OCI-LY3 (cell line): Measurements from ENCODE around the gene MMRN2.

Source experiments
- EZH2phosphoT487 ChIP-seq: fragments of 200-600 bp; shearing (Covaris generic); IDR thresholded peaks from 2 replicates; pipeline ENCODE4 v1.6.1; 2018; ENCODE audit warnings: antibody characterized with exemption, mixed run types, low read depth
- TF ChIP-seq, protein P1 (sequence below): fragments of 200-600, 300-600 bp; sonication (generic); IDR thresholded peaks from 2 replicates; pipeline ENCODE4 v1.5.1; 2014; ENCODE audit warnings: antibody characterized with exemption, low read length, low read depth

DNA sequence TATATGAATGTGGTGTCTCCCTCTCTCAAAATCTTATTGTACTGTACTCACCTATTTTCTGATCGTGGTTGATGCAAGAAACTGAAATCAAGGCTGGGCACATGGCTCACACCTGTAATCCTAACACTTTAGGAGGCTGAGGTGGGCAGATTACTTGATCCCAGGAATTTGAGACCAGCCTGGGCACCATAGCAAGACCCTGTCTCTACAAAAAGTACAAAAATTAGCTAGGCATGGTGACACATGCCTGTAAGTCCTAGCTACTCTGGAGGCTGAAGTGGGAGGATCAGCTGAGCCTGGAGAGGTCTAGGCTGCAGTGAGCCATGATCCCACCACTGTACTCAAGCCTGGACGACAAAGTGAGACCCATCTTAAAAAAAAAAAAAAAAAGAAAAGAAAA lies 16.0 kb downstream of the MMRN2 start:
- TF ChIP-seq, protein P1, sequence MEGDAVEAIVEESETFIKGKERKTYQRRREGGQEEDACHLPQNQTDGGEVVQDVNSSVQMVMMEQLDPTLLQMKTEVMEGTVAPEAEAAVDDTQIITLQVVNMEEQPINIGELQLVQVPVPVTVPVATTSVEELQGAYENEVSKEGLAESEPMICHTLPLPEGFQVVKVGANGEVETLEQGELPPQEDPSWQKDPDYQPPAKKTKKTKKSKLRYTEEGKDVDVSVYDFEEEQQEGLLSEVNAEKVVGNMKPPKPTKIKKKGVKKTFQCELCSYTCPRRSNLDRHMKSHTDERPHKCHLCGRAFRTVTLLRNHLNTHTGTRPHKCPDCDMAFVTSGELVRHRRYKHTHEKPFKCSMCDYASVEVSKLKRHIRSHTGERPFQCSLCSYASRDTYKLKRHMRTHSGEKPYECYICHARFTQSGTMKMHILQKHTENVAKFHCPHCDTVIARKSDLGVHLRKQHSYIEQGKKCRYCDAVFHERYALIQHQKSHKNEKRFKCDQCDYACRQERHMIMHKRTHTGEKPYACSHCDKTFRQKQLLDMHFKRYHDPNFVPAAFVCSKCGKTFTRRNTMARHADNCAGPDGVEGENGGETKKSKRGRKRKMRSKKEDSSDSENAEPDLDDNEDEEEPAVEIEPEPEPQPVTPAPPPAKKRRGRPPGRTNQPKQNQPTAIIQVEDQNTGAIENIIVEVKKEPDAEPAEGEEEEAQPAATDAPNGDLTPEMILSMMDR, result no peak
- no peak for TF ChIP-seq EZH2phosphoT487
